Gastrocnemius medialis (tissue), 4 donors: ENCODE measurements around the gene RNASE13.

Experiments
- POLR2A ChIP-seq, 2 donors: fragments of 450-650 bp; IDR thresholded peaks; one replicate each; pipeline ENCODE4 v1.6.1; 2017; ENCODE audit warnings: antibody characterized with exemption in 2 of 2, mild to moderate bottlenecking in 2 of 2, moderate library complexity in 2 of 2
- TF ChIP-seq, protein P1 (sequence below), 5 experiments: fragments of 450-650 bp in 3 of 5; fragments of 200-600 bp in 2 of 5; sonication (generic) in 2 of 5; IDR thresholded peaks in 4 of 5; conservative IDR thresholded peaks in 1 of 5; 1 replicate in 4 of 5; 2 replicates in 1 of 5; pipeline ENCODE4 v1.5.1; 2016 to 2019; ENCODE audit warnings: antibody characterized with exemption in 5 of 5, mild to moderate bottlenecking in 3 of 5, moderate library complexity in 3 of 5

DNA sequence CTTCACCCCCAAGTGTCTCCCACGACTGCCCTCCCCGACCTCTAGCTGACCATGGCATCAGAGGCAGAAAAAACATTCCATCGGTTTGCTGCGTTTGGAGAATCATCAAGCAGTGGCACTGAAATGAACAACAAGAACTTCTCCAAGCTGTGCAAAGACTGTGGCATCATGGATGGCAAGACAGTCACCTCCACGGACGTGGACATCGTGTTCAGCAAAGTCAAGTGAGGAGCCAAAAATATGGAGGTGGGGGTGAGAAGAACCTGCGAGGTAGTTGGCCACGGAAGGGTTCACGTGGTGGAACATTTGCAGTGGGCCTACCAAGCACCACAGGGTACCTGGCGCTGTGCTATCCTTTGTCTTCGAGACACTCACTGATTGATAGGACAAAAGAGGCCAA is 4.1 kb downstream of the RNASE13 start:
- TF ChIP-seq, protein P1, sequence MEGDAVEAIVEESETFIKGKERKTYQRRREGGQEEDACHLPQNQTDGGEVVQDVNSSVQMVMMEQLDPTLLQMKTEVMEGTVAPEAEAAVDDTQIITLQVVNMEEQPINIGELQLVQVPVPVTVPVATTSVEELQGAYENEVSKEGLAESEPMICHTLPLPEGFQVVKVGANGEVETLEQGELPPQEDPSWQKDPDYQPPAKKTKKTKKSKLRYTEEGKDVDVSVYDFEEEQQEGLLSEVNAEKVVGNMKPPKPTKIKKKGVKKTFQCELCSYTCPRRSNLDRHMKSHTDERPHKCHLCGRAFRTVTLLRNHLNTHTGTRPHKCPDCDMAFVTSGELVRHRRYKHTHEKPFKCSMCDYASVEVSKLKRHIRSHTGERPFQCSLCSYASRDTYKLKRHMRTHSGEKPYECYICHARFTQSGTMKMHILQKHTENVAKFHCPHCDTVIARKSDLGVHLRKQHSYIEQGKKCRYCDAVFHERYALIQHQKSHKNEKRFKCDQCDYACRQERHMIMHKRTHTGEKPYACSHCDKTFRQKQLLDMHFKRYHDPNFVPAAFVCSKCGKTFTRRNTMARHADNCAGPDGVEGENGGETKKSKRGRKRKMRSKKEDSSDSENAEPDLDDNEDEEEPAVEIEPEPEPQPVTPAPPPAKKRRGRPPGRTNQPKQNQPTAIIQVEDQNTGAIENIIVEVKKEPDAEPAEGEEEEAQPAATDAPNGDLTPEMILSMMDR (IDR thresholded peaks at IDR 0.05 in 4 of 5, conservative IDR thresholded peaks at IDR 0.05 in 1 of 5) = no peak
- no peak for TF ChIP-seq POLR2A (IDR thresholded peaks at IDR 0.05)
